GM19452 (cell line): ENCODE measurements around the gene SYNPR.

ENCODE experiments used
- ATAC-seq: cut with Tn5 transposase; IDR thresholded peaks from one replicate; pipeline ENCODE4 v1.9.1; 2021; ENCODE audit not compliant: unreplicated experiment

The SYNPR gene

DNA sequence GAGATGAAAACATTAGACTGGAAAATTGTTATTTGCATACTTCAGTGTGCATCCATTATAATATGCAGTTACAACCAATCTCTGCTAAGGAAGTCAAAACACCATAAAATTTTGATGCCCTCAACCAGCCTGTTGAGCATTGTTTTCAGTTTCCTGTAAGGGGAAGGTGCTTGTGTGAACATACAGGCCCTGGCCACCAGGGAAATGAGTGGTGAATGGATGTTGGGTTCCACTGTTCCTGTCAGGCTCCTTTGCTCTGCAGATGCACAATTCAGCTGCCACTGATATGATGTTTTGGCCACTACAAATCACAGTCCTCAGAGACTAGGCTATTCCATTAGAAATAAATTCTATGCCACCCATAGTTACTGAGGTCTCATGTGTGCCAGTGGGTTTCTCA, 184.6 kb downstream of the SYNPR start:
- no peak for ATAC-seq

DNA sequence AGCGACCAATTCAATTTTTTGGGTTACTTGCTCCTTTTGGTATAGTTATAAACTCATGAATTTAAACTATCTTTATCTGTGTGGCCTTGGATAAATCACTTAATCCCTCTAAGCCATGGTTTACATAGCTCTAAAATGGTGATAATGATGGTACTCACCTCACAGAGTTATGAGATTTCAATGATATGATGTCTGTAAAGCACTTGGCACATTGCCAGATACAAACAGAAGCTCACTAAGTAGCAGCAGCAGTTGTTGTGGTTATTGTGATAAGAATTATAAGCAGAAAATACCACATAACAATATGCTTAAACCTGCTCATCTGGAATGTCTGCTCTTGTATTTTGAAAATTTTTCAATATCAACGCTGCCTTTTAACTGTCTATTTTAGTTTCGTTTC, 189.3 kb downstream of the SYNPR start:
- no peak for ATAC-seq

DNA sequence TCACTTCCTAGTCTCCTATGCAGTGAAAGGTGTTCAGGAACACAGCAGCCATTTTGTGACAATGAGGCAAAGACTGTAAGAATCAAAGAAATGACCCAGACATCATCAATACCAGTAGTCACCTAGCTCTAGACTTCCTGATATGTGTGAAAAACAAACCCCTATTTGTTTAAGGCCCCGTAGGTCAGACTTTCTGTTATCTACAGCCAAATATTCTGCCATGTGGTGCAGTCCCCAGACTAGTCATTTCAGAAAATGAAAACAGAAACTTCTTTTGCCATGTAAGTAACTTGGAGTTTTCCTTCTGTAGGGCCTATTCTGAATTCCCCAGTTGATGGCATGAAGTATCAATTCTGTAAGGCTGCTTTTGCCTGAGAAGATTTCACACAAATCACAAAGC, 192.6 kb downstream of the SYNPR start:
- peak; percentile 51 for ATAC-seq

DNA sequence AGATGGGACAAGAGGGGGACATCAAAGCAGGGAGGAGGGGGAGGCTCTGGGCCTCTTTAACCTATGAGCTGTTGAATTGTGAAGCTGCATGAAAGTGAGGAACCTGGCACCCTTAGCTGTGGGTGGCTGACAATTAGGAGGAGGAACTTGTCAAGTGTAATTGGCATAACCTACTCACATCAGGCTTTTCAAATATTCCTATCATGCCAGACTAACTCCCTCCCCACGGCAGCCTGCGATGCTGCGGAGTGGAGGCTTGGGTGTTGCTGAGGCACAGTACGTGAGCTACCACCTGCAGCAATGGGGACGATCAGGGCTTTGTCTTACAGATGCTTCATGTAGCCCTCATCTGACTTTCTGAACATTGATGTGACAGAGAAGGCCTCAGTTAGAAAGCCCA, 193.7 kb downstream of the SYNPR start:
- no peak for ATAC-seq

DNA sequence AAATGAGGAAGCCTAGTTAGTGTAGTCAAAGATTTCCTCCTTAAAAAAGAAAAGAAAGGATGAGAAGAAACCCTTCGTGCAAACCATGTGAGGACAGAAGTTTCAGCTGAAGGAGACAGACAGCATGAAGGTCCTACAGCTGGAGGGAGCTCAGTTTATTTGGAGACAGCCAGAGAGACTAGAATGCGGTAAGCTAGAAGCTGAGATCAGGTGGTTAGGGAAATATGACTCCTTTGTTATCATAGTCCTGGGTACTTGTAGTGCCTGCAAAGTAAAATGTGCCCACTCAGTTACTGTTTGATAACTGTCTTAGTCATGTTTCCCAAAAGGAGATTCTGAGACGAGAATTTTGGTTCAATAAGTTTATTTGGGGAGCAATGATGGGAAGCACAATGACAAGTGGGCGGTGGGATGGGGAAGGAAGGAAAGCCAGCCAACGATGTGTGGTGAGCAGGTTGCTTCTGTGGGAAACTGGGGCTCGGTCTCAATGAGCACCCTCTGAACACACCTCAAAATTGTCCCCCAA, 195.6 kb downstream of the SYNPR start:
- no peak for ATAC-seq

DNA sequence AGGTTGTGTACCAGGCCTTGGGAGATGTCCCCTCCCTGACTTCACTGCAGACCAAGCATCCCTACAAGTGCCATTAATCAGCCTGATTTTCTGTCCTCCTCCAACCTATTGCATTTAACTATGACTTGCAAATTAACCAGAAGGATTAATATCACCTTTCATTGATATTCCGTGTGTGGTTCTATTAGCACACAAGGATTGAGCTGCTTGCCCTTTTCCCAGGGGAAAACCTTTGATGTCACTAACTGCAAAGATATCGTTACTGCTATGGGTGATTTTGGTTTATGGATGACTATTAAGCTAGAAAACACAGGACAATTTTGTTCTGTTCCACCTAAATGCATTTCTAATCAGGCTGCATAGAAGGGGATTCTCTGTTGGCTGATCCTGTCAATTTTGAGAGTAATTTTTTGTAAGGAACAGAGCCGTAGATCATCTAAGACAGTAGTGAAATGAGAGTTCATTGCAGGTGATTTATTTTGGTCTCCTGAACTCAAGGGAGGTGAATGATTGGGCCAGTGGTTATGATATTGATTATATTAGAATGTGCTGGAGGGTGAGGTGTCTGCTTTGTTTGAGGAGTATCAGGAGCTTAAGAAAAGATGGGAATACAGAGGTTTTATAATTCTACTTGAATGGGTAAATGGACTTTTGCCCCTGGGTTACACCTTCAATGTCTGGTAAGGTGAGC, 196.9 kb downstream of the SYNPR start:
- no peak for ATAC-seq

DNA sequence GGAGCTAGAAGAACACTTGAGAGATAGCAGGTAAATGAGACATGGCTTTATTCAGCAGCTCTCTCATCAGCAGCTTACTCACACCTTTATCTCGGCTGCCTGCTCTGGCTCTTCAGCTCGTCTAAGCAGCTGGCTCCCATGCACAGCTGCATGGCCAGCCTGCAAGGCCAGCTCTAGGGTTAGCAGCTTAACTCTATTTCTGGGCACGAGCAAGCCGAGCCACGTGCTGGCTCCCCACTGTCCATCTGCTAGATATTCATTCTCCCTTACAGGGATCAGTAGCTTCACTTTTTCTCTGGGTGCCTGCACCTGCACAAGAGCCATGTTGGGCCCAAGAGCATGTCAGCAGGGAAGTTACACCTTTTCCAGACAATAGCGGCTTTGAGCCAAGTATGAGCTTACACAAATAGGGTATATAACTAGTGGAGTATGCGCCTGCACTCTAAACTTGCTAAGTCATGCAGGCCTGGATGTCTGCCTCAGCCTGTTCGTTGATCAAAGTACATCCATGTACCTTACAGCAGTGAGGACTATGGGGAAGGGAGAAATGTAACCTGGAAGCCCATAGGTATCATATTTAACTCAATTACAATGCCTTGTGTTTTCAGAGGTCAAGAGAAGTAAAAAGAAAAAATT, 199.5 kb downstream of the SYNPR start:
- no peak for ATAC-seq

DNA sequence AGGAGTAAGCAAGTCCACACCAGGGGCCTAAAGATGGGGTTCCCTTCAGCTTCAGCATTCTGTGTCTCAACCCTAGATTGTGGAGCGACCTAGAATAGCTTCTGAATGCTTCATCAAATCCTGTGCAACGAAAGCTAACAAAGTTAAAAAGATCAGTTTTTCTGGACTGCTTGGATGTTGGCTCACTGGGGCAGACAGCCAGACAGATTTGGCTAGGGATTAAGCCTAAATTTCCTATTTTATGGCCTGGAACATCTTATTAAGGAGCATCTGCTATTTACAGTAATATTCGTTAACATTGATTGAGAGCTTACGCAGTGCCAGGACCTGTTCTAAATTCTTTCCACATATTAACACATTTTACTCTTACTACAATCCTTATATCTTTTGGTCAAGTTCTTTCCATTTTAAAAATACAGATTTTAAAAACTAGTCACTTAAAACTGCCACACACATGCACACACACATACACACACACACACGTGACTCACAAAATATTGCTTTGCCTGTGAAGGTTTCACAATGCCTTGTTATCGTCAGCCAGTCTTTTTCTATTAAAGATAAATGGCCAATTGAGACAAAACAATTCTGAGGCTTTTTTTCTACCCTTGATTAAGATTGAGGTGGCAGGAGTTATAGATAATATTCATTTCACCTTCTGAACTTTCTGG, 201.0 kb downstream of the SYNPR start:
- no peak for ATAC-seq

DNA sequence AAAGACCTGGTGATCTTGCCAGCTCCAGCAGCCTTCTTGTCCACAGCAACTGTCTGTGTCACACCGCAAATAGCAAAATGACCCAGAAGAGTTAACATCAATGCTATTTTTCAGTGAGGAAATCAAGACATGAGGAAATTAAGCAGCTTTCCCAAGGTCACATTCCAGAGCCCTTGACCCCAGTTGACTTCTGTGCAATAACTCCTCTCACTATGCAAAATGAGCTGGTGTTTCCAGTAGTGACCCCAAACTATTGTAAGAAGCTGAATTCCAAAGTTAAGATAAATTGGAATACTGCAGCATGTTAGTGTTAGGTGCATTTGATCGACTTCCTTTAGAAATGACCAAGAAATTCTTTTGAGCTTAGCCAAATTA, 201.5 kb downstream of the SYNPR start:
- no peak for ATAC-seq

DNA sequence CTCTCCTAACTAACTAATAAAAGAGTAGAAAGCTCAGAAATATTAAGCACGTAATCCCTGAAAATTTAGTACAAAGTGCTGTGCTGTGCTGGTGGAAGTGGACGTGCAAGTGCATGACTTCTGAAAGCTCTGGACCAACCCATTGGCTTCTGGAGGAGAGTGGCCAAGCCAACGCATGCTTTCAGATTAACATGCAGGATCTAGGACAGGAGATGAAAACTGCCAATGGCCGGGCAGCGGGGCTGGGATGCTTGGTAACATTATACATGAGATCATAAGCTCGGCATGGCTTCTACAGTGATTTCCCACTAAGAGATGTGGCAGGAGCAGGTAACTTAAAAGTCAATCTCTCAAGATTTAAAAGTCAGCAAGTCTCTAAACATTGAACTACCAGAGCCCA, 203.5 kb downstream of the SYNPR start:
- ATAC-seq, result no peak

DNA sequence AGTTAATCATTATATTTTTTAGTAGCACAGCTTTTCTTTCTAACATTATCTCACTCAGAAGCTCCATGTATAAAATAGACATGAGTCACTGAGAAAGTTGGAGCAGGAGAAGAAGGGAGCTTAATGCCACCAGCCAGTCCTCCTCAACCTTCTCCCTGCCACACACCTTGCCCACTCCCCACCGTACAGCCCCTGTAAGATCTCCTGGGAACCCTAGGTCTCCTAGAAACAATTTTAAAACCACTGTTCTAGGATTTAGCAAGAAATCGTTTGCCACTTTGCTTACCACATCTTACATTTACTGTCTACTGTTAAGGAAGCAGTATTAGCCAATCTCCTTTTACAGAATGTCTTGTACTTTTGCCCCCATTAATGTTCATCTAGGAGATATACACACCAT, 204.2 kb downstream of the SYNPR start:
- no peak for ATAC-seq

DNA sequence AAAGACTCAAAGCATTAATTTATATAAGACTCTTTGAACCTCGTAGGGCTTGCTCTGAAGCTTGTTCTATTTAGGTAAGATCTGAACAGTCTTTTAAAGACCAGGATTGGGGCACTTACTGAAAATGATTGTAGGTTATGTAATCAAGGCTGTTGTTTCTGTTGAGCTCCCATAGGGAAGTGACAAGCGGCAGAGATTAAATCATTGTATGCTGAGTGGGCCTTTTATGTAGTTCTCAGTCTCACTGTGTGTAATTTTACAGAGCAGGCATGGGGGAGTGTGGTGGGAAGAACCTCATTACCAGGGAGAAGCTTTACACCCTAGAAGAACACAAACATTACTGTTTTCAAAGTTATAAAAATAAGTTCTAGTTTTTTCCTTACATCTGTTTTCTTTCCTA, 214.4 kb downstream of the SYNPR start:
- ATAC-seq, result no peak

DNA sequence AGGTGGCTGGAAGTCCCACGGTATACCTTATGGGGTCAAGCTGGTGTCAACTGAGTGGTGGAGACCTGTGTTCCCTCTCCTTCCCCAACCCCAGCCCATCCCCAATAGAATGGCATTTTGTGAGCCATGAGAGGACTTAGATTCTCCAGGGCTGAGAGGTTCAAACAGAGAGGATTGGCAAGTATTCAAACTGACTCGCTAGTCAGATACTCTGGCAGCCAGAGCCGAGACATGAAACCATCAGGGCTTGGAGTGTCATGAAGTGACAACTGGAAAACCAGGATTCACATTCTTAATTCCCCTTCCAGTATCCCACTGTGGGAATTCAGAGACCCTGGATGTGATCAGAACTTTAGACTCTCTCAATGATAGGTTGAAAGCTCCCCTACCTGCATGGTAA, 215.0 kb downstream of the SYNPR start:
- ATAC-seq, result no peak

DNA sequence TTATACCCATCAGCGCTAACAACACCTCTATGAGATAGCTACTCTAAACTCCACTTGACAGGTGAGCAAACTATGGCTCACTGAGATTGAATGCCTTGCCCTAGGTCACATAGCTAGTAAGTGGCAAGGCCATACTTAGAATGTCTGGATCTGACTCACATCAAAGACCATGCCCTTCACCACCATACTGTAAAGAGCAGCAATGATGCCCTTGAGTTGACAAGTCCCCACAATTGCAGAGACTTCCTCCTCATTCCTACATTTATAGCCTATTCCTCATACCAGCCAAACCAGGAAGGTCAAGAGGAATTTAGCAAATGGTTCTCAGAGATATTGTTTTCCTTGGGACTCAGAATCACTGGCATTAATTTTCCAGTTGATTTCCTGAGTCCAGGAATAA, 216.5 kb downstream of the SYNPR start:
- no peak for ATAC-seq

DNA sequence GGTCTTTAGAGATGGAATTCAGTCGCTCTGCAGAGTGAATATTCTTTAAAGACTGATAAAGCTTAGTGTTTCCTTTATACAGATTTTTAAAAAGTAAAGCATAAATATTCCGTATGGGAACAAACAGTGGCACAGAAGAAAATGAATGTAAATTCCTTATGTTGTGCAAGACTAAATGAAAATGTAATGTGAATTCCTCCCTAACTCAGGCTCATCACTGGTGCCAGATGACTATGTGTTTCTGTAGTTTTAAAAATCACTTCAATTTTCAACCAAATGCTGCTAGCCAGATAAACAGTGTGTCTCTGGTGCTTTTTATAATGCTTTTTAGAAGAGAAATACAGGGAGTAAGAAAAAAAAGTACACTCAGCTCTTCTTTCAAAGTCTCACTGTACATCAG, 219.5 kb downstream of the SYNPR start:
- no peak for ATAC-seq

DNA sequence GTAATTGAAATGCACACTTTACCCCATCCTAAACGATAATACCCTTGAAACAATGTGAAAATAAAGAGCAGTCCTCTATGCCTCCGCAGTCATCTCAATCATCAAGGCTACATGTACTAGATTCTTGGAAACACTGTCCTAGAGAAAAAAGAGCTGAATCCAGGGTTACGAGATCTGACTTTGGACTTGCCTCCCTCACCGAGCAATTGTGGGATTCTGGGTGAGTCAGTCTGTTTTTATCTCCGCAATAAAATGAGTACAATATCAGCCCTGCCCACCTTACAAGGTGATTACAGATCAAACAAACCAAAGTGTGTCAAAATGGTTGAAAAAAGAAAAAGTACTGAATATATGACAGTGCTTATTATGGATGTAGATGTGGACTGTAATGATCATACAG, 222.1 kb downstream of the SYNPR start:
- ATAC-seq, result no peak

DNA sequence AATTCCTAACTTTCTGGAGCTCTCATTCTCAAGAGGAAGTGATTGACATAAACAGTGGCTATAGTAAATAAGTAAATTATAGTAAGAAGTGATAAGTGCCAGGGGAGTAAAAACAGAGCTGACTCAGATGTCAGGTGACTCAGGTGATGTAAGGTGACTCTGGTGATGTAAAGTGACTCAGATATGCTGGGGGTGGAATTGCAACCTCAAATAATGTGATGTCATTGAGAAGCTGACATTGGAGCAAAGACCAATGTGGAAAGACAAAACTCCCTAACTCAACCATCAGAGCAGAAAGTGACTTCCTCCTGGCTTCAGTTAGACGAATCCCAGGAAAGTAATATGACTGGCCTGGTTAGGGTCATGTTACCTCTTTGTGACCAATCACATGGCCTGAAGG, 230.2 kb downstream of the SYNPR start:
- no peak for ATAC-seq

DNA sequence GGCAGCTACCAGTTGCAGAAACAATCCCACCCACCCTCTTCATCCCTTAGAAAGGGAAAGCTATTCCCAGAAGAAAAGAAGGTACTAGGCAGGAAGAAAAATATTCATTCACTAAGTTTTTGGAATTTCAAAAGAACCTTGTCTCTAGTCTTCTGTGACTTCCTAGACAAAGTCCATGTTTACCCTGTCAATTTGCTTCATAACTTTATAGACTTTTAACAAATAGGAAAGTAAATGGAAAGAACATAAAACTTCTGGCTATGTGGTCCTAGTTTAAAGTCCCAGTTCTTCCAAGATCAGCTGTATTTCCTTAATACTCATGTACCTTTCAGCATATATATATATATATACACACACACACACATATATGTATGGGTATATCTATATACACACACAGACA, 230.7 kb downstream of the SYNPR start:
- no peak for ATAC-seq

DNA sequence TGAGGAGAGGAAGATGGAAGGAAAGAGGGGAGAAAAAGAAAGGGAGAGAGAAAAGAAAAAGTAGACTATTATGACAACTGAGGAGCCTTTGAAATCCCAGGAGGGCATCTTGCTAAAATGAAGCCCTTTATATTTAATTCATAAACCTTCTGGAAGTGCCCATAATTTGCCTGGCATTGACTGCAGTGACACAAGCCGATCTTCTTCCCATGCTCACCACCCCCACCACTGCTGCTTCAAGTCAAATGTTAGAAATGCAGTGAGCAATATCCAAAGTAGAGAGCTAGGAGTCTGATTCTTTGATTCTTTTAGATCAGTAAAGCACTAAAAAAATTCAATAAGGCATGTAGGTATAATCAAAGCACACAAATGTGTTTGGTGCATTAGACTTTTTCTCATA, 235.7 kb downstream of the SYNPR start:
- no peak for ATAC-seq

DNA sequence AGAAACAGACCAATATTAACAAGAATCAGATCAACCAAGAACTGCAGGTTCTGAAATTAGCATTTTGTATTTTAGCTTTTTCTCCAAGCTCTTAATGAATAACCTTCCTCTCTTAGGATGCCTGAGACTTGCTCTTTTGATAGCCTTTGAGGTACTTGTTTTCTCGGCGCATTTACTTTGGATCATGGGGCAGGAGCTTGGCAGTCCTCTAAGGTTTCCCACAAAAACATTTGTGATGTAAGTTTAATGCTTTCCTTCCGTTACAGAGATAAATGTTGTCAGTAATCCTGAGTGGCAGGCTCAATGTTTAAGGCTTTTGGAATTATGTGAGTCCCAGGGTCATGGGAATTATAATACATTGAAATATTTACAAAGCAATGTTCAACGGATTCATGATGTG, 236.6 kb downstream of the SYNPR start:
- no peak for ATAC-seq

DNA sequence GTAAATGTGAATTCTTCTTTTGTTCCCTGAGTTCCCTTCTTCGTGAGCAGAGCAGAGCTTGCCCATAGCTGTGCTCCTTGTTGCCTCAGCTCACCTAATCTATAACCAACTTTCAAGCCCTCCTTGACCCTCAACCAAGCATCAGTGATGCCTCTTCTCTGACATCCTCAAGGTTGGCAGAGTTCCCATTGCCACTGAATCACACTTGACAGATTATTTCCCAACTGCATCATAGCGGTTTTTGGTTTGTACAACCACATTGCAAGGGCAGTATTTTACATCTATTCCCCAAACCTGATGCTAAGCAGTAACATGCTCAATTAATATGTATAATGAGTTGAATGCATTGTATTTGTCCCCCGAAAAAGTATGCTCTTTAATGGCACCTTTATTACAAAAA, 241.3 kb downstream of the SYNPR start:
- no peak for ATAC-seq

DNA sequence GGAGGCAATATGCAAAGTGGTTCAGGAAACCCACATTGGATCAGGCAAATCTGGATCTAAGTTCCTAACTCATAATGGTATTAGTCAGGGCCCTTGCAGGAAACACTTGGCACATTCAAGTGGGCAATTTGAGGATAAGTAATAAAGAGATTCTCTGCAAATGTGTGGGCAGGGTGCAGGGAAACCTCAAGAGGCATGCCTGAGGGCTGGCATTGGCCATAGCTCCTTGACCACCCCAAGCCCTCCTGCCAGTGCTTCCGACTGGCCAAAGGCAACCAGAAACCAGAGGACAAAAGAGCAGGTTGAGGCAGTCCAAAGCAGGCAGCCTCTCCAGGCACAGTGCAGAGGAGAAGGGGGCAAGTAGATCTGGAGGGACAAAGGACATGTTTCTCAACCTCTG, 243.5 kb downstream of the SYNPR start:
- ATAC-seq, result no peak
